Tibial nerve (tissue), 4 donors: ENCODE measurements around the gene VWA7. TPM values are rescaled to one million over a fixed set of nuclear protein-coding genes. Genes with fewer than 3 reads are reported as not detected.

Source experiments
- DNase-seq, 2 donors: peaks; one replicate each; pipeline ENCODE4 v3.0.0-alpha.2; 2019; ENCODE audit warnings: low spot score in 2 of 2
- H3K27ac ChIP-seq, 4 donors: fragments of 200-600 bp; sonication (generic) in 3 of 4; one replicate each; pipeline ENCODE4 v1.5.1; 2017 to 2019; ENCODE audit warnings: mild to moderate bottlenecking in 1 of 4
- H3K27me3 ChIP-seq, 2 donors: fragments of 200-600 bp; sonication (generic) in 1 of 2; one replicate each; pipeline versions ENCODE4 v1.5.1 to v1.6.0; 2017 to 2019
- H3K36me3 ChIP-seq, 3 donors: fragments of 200-600 bp; sonication (generic); one replicate each; pipeline ENCODE4 v1.5.1; 2018 to 2019
- H3K4me1 ChIP-seq, 4 donors: fragments of 200-600 bp; sonication (generic) in 3 of 4; one replicate each; pipeline ENCODE4 v1.5.1; 2017 to 2019
- H3K4me3 ChIP-seq, 4 donors: fragments of 200-600 bp; sonication (generic) in 3 of 4; one replicate each; pipeline ENCODE4 v1.5.1; 2017 to 2019; ENCODE audit warnings: mild to moderate bottlenecking in 1 of 4, moderate library complexity in 1 of 4
- H3K9me3 ChIP-seq, 4 donors: fragments of 200-600 bp; sonication (generic) in 3 of 4; one replicate each; pipeline ENCODE4 v1.5.1; 2017 to 2019
- EP300 ChIP-seq, 2 donors: sonication (generic); formaldehyde crosslinking; IDR thresholded peaks; one replicate each; pipeline ENCODE4 v1.6.1; 2017; ENCODE audit warnings: antibody characterized with exemption in 2 of 2, mild to moderate bottlenecking in 1 of 2
- POLR2A ChIP-seq, 2 donors: fragments of 450-650 bp; IDR thresholded peaks; one replicate each; pipeline ENCODE4 v1.6.1; 2017; ENCODE audit warnings: antibody characterized with exemption in 2 of 2, mild to moderate bottlenecking in 2 of 2, moderate library complexity in 2 of 2
- WGBS, 2 donors: methylation state at CpG; one replicate each; pipeline ENCODE4 v1.1.5; 2018; 5-methylcytosine and 5-hydroxymethylcytosine counted together
- total RNA-seq, 4 donors: library from RNA; depleted of rRNA; stranded (reverse); fragments of >200 nt; gene quantifications; one replicate each; pipeline ENCODE4 v1.1.0, GENCODE V29; 2016
- TF ChIP-seq, protein P1 (sequence below), 5 experiments: fragments of 200-600 bp in 3 of 5; fragments of 450-650 bp in 2 of 5; sonication (generic) in 3 of 5; IDR thresholded peaks; one replicate each; pipeline ENCODE4 v1.5.1; 2016 to 2019; ENCODE audit warnings: antibody characterized with exemption in 5 of 5, mild to moderate bottlenecking in 3 of 5, moderate library complexity in 2 of 5

VWA7 gene
- total RNA-seq, 4 donors from 2014 or later, result 0.21 to 0.66 (median 0.35) TPM

DNA sequence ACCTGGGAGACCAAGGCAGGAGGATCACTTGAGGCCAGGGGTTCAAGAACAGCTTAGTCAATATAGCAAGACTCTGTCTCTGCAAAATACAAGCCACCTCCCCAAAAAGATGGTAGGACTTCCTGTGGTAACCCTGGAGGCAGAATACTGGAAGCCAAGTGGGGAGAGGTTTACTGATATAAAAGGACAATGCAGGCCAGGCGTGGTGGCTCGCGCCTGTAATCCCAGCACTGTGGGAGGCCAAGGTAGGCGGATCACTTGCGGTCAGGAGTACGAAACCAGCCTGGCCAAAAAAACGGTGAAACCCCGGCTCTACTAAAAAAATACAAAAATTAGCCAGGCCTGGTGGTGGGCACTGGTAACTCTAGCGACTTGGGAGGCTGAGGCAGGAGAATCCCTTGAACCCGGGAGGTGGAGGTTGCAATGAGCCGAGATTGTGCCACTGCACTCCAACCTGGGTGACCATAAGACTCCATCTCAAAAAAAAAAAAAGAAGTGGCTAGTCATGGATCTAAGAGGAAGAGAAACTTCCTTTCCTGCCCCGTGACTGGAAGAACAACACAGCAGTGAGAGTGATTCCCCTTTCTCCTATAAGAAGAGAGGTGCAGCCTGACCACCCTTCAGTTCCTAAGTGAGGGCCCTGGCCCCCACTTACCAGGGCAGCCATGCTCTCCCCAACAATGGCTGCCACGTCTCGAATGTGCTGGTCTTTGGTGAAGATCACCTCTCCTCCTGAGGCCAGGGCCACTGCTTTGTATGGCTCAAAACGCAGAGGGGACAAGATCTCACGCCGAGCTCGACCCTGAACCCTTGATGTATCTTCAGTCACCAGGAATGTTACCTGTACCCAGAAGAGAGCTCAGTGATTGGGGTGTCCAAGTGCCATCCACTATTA lies 8.5 kb downstream of the VWA7 start:
- Histone ChIP-seq H3K27me3 (no peaks in the 10 kb centered on the region), H3K4me1 (peaks cover 0 to 11% (median 0%) of the 10 kb centered on the region in 4 donors), H3K4me3 (no peak overlapping the region), H3K9me3 (no peaks in the 10 kb centered on the region), H3K36me3 (no peaks in the 10 kb centered on the region), H3K27ac (peak overlapping the region in 1 of 4 donors; percentile 41)
- TF ChIP-seq POLR2A (IDR thresholded peaks at IDR 0.05) (no peak), EP300 (IDR thresholded peaks at IDR 0.05) (no peak)
- TF ChIP-seq, protein P1, sequence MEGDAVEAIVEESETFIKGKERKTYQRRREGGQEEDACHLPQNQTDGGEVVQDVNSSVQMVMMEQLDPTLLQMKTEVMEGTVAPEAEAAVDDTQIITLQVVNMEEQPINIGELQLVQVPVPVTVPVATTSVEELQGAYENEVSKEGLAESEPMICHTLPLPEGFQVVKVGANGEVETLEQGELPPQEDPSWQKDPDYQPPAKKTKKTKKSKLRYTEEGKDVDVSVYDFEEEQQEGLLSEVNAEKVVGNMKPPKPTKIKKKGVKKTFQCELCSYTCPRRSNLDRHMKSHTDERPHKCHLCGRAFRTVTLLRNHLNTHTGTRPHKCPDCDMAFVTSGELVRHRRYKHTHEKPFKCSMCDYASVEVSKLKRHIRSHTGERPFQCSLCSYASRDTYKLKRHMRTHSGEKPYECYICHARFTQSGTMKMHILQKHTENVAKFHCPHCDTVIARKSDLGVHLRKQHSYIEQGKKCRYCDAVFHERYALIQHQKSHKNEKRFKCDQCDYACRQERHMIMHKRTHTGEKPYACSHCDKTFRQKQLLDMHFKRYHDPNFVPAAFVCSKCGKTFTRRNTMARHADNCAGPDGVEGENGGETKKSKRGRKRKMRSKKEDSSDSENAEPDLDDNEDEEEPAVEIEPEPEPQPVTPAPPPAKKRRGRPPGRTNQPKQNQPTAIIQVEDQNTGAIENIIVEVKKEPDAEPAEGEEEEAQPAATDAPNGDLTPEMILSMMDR (IDR thresholded peaks at IDR 0.05), result no peak
- peak in 1 of 2 donors; percentile 25 for DNase-seq
- WGBS, 2 donors, result 87 to 91% methylated on average over 18 of the region's 18 CpGs

DNA sequence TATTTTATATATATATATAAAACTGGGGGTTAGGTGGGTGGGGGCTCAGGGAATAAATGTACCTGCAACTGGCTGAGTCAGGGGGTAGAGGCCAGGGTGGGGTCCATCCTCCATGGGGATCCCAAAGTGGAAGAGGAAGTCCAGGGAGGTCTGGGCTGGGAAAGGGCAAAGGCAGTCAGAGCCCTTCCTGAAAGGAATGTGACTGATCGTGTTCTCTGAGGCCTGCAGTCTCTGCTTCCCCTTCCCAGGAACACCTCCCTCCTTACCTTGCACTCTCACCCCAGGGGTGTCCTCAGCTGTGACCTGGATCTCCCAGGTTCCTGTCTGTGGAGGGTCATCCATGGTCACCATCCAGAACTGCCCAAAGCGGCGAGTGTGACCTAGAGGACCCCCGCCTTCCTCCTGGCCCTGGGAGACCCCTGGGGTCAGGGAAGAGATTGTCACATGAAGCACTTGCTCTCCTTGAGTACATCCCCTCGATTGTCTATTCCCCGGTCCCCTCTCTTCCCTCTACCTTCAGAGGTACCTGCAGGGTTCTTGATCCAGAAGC lies 10.0 kb downstream of the VWA7 start:
- 78 to 79% methylated on average over 6 of the region's 6 CpGs for WGBS, 2 donors
- Histone ChIP-seq H3K4me3 (no peak overlapping the region), H3K36me3 (peaks cover 0 to 8% (median 0%) of the 10 kb centered on the region in 3 donors), H3K27me3 (no peaks in the 10 kb centered on the region), H3K27ac (no peak overlapping the region), H3K9me3 (no peaks in the 10 kb centered on the region), H3K4me1 (peaks cover 0 to 21% (median 0%) of the 10 kb centered on the region in 4 donors)
- no peak for DNase-seq
- TF ChIP-seq EP300 (IDR thresholded peaks at IDR 0.05) (no peak), POLR2A (IDR thresholded peaks at IDR 0.05) (no peak)
- TF ChIP-seq, protein P1 (IDR thresholded peaks at IDR 0.05), result no peak

DNA sequence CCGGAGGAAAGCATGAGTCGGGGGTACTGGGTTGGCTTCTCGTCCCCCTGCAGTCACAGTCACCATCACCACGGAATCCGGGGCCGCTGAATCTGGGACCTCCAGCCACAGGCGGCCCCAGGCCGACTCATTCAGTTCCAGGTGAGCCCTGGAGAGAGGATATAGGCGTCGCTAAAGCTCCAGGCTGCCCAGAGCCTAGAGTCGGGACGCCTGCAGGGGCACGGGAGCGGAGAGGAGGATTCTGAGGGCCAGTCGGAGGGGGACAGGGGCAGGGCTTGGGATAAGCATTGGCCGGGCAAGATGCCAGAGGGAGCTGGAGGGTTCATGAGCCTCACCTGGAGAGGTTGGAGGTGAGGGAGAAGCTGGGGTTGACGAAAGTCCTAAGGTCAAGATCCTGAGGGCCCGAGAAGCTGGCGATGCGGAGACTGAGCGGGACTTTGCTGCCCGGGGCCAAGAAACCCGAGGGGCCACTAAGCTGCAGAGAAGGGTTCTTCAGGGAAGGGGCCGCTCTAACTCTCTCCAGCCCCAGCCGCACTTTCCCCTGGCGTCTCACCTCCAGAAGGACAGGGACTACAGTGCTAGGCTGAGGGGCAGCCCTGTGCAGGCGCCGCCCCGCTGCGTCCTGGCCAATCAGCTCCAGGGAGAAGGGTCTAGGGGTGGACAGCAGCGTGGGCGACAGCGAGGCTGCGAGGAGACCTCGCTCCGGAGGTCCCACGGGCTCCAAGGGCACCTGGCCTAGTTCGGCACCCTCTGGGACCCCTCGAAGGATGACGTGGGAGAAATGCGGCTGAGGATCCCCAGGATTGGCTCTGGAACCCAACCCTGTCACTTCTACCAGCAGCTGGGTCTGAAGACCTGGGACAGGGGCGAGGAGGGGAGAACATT lies 11.0 kb downstream of the VWA7 start:
- Histone ChIP-seq H3K27ac (no peak overlapping the region), H3K27me3 (no peaks in the 10 kb centered on the region), H3K4me1 (peaks cover 0 to 21% (median 0%) of the 10 kb centered on the region in 4 donors), H3K36me3 (peaks cover 0 to 18% (median 0%) of the 10 kb centered on the region in 3 donors), H3K9me3 (no peaks in the 10 kb centered on the region), H3K4me3 (peak overlapping the region in 3 of 4 donors; percentile 3 to 28 (median 3))
- DNase-seq, result no peak
- TF ChIP-seq POLR2A (IDR thresholded peaks at IDR 0.05) (no peak), EP300 (IDR thresholded peaks at IDR 0.05) (no peak)
- TF ChIP-seq, protein P1 (IDR thresholded peaks at IDR 0.05), result no peak
- WGBS, 2 donors, result 44 to 47% methylated on average over 41 to 42 of the region's 42 CpGs

DNA sequence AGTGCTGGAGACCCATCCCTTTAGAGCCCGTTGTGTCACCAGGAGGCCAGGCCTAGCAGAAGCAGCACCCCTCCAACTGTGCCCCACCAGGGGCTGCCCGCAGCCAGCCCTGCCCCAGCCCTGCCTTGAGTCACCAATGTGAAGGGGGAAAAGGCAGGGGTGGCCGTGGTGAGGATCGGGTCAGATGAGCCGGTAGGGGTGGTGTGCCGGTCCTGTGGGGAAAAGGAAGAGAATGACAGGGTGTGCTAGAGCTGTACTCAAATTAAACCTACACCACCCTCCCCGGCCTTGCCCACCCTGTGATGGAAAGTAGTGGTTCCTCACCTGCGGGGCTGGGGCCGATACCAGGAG lies 11.6 kb downstream of the VWA7 start:
- DNase-seq, result no peak
- H3K27ac ChIP-seq, result no peak overlapping the region
- no peaks in the 10 kb centered on the region for H3K27me3 ChIP-seq
- 88 to 91% methylated on average over 9 of the region's 9 CpGs for WGBS, 2 donors
- H3K36me3 ChIP-seq, result peaks cover 0 to 24% (median 0%) of the 10 kb centered on the region in 3 donors
- no peaks in the 10 kb centered on the region for H3K9me3 ChIP-seq
- H3K4me3 ChIP-seq, result no peak overlapping the region
- H3K4me1 ChIP-seq, result peaks cover 0 to 21% (median 0%) of the 10 kb centered on the region in 4 donors
- TF ChIP-seq EP300 (IDR thresholded peaks at IDR 0.05) (no peak), POLR2A (IDR thresholded peaks at IDR 0.05) (no peak)
- TF ChIP-seq, protein P1 (IDR thresholded peaks at IDR 0.05), result no peak
